GOT3 (cell line): ENCODE measurements around the gene EOGT.

Source experiments
- DNase-seq: peaks from one replicate; lab custom pipeline; 2025; ENCODE audit warnings: mixed read lengths; lab: John Stamatoyannopoulos, UW

EOGT gene

GRCh38 chr3:68963376-68963775 lies 50.1 kb downstream of the EOGT start:
- no peak for DNase-seq

GRCh38 chr3:68958932-68959331 lies 54.6 kb downstream of the EOGT start:
- no peak for DNase-seq

- DNase-seq, result no peak
These were observed 55.6 kb downstream of the EOGT start for GRCh38 chr3:68957895-68958294.

GRCh38 chr3:68953816-68954444 lies 59.6 kb downstream of the EOGT start:
- DNase-seq, result no peak

- DNase-seq, result no peak
These were observed 68.3 kb downstream of the EOGT start for GRCh38 chr3:68945225-68945624.

GRCh38 chr3:68943753-68944500 lies 69.6 kb downstream of the EOGT start:
- DNase-seq, result no peak

- DNase-seq, result no peak
These were observed 72.4 kb downstream of the EOGT start for GRCh38 chr3:68941055-68941454.

- DNase-seq, result no peak
These were observed 76.6 kb downstream of the EOGT start for GRCh38 chr3:68936856-68937255.

- DNase-seq, result no peak
These were observed 77.7 kb downstream of the EOGT start for GRCh38 chr3:68935778-68936177.

GRCh38 chr3:68931406-68932149 lies 81.9 kb downstream of the EOGT start:
- no peak for DNase-seq
